Liver (tissue), 9 donors: ENCODE results near the gene SV2B. TPM values are rescaled to one million over a fixed set of nuclear protein-coding genes. Genes with fewer than 3 reads are reported as not detected.

ENCODE experiments used
- DNase-seq: peaks from one replicate; pipeline ENCODE4 v3.0.0-alpha.2; 2017; ENCODE audit warnings: low spot score
- H3K27ac ChIP-seq, 2 donors: one replicate each; pipeline ENCODE4 v1.7.0; 2013; ENCODE audit warnings: inconsistent platforms in 2 of 2, low read length in 2 of 2, control low read depth in 1 of 2, low read depth in 1 of 2, mild to moderate bottlenecking in 1 of 2
- H3K27me3 ChIP-seq, 4 donors: one replicate each; pipeline versions ENCODE4 v1.6.1 to v1.7.0; 2013; ENCODE audit warnings: low read length in 3 of 4, inconsistent platforms in 1 of 4, mild to moderate bottlenecking in 1 of 4, moderate library complexity in 1 of 4; ENCODE audit not compliant: control insufficient read depth in 4 of 4, insufficient read depth in 4 of 4
- H3K36me3 ChIP-seq, 4 donors: one replicate each; pipeline versions ENCODE4 v1.6.1 to v1.7.0; 2013; ENCODE audit warnings: low read length in 3 of 4, mild to moderate bottlenecking in 3 of 4, low read depth in 1 of 4, moderate library complexity in 1 of 4; ENCODE audit not compliant: control insufficient read depth in 4 of 4, insufficient read depth in 3 of 4
- H3K4me1 ChIP-seq, 4 donors: one replicate each; pipeline versions ENCODE4 v1.6.1 to v1.7.0; 2013; ENCODE audit warnings: low read length in 3 of 4, mild to moderate bottlenecking in 3 of 4, moderate library complexity in 1 of 4; ENCODE audit not compliant: control insufficient read depth in 4 of 4, insufficient read depth in 4 of 4
- H3K4me3 ChIP-seq, 3 donors: one replicate each; pipeline versions ENCODE4 v1.6.1 to v1.7.0; 2013; ENCODE audit warnings: low read length in 3 of 3, control low read depth in 1 of 3, low read depth in 1 of 3, mild to moderate bottlenecking in 1 of 3
- H3K9ac ChIP-seq, 2 donors: one replicate each; pipeline ENCODE4 v1.7.0; 2013; ENCODE audit warnings: low read length in 2 of 2, mild to moderate bottlenecking in 2 of 2, moderate library complexity in 2 of 2, control low read depth in 1 of 2, low read depth in 1 of 2
- H3K9me3 ChIP-seq, 4 donors: one replicate each; pipeline versions ENCODE4 v1.6.1 to v1.7.0; 2013; ENCODE audit warnings: low read length in 3 of 4; ENCODE audit not compliant: control insufficient read depth in 4 of 4
- EGR1 ChIP-seq, 2 donors: IDR thresholded peaks; 2 replicates each; pipeline ENCODE4 v1.6.1; 2016 to 2018; ENCODE audit warnings: antibody characterized with exemption in 2 of 2, low read depth in 2 of 2
- FOXA1 ChIP-seq: IDR thresholded peaks from 2 replicates; pipeline ENCODE4 v1.6.1; 2016; ENCODE audit warnings: antibody characterized with exemption
- FOXA2 ChIP-seq: IDR thresholded peaks from 2 replicates; pipeline ENCODE4 v1.6.1; 2016; ENCODE audit warnings: antibody characterized with exemption
- GABPA ChIP-seq, 2 donors: IDR thresholded peaks in 1 of 2; conservative IDR thresholded peaks in 1 of 2; 2 replicates each; pipeline ENCODE4 v1.6.1; 2016; ENCODE audit warnings: antibody characterized with exemption in 2 of 2, mild to moderate bottlenecking in 1 of 2, moderate library complexity in 1 of 2
- HNF4A ChIP-seq, 2 donors: conservative IDR thresholded peaks; 2 replicates each; pipeline ENCODE4 v1.6.1; 2016; ENCODE audit warnings: antibody characterized with exemption in 2 of 2, mild to moderate bottlenecking in 2 of 2
- HNF4G ChIP-seq: IDR thresholded peaks from 2 replicates; pipeline ENCODE4 v1.6.1; 2016; ENCODE audit warnings: antibody characterized with exemption
- JUND ChIP-seq, 2 donors: IDR thresholded peaks; 2 replicates each; pipeline ENCODE4 v1.6.1; 2016; ENCODE audit warnings: antibody characterized with exemption in 2 of 2
- NR2F2 ChIP-seq: IDR thresholded peaks from 2 replicates; pipeline ENCODE4 v1.6.1; 2016; ENCODE audit warnings: antibody characterized with exemption
- RAD21 ChIP-seq, 2 donors: IDR thresholded peaks; 2 replicates each; pipeline ENCODE4 v1.6.1; 2016; ENCODE audit warnings: antibody characterized with exemption in 2 of 2, mild to moderate bottlenecking in 2 of 2
- RXRA ChIP-seq, 2 donors: IDR thresholded peaks; 2 replicates each; pipeline ENCODE4 v1.6.1; 2017 to 2018; ENCODE audit warnings: antibody characterized with exemption in 2 of 2, mild to moderate bottlenecking in 1 of 2
- SP1 ChIP-seq: IDR thresholded peaks from 2 replicates; pipeline ENCODE4 v1.6.1; 2018; ENCODE audit warnings: antibody characterized with exemption, mild to moderate bottlenecking
- YY1 ChIP-seq: IDR thresholded peaks from 2 replicates; pipeline ENCODE4 v1.6.1; 2016; ENCODE audit warnings: antibody characterized with exemption, mild to moderate bottlenecking
- WGBS: extraction: QIAGEN DNeasy Blood & Tissue Kit; methylation state at CpG from one replicate; pipeline ENCODE4 v1.1.7; 2013; 5-methylcytosine and 5-hydroxymethylcytosine counted together
- polyA plus RNA-seq, 2 donors: library from polyadenylated mRNA; stranded (reverse) in 1 of 2; unstranded in 1 of 2; fragments of 200-250 nt in 1 of 2; fragments of >200 nt in 1 of 2; fragmentation: Nextera tagmentation in 1 of 2; extraction: Ambion mirVana in 1 of 2; gene quantifications; one replicate each; pipeline versions ENCODE4 v1.2.1 to v1.2.3, GENCODE V29; 2013 to 2015
- total RNA-seq, 2 donors: library from RNA; depleted of rRNA; stranded (reverse); fragments of >200 nt; gene quantifications; one replicate each; pipeline ENCODE4 v1.2.3, GENCODE V29; 2014
- TF ChIP-seq, protein P1 (sequence below): IDR thresholded peaks from 2 replicates; pipeline ENCODE4 v1.6.1; 2016; ENCODE audit warnings: antibody characterized with exemption, mild to moderate bottlenecking
- TF ChIP-seq, protein P2 (sequence below): fragments of 150-350 bp; IDR thresholded peaks from 2 replicates; pipeline ENCODE4 v1.5.1; 2017; ENCODE audit warnings: improper control_type of control experiment, low read depth, low read length; ENCODE audit not compliant: missing input control
- TF ChIP-seq, protein P3 (sequence below): IDR thresholded peaks from 2 replicates; pipeline ENCODE4 v1.6.1; 2016; ENCODE audit warnings: antibody characterized with exemption
- TF ChIP-seq, protein P4 (sequence below): IDR thresholded peaks from 2 replicates; pipeline ENCODE4 v1.6.1; 2016; ENCODE audit warnings: antibody characterized with exemption
- donor health status: healthy.
- donor health status: healthy.
- donor health status: healthy.
- donor health status: healthy.
- donor health status: healthy.

The SV2B gene
- total and polyA plus RNA-seq, 4 donors, result 0.08 to 0.16 (median 0.09) TPM; not detected in 1

DNA sequence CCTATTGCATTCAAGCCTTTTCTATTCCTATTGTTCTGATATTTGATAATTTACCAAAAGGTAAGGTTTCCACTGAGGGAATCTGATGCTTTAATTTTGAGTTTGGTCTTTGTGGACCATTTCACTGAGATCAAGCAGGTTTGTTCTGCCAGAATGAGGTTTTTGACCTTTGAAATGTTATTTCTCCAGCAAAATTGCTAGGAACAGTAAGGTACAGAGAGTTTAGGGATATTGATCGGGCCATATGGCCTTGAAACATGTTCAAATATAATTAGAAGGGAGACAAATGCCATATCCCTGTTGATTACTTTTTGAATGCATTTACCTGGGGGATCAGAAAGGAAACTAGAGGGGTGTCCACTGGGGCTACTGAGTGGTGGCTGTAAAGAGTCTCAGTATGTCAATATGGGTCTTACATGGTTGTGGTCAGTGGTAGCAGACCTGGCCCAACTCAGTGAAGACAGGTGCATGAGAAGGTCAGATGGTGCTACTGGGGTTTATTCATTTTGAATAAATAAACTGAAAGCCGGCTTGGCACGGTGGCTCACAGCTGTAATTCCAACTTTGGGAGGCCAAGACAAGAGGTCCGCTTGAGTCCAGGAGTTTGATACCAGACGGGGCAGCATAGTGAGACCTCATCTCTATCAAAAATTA, 100.2 kb downstream of the SV2B start:
- H3K9ac ChIP-seq, result no peak overlapping the region
- H3K4me1 ChIP-seq, result peaks cover 3 to 6% (median 5%) of the 10 kb centered on the region in 4 donors
- no peaks in the 10 kb centered on the region for H3K36me3 ChIP-seq
- 61% methylated on average over 5 of the region's 5 CpGs for WGBS
- no peak for DNase-seq
- H3K4me3 ChIP-seq, result no peak overlapping the region
- H3K9me3 ChIP-seq, result no peaks in the 10 kb centered on the region
- no peaks in the 10 kb centered on the region for H3K27me3 ChIP-seq
- H3K27ac ChIP-seq, result no peak overlapping the region
- TF ChIP-seq, protein P1, sequence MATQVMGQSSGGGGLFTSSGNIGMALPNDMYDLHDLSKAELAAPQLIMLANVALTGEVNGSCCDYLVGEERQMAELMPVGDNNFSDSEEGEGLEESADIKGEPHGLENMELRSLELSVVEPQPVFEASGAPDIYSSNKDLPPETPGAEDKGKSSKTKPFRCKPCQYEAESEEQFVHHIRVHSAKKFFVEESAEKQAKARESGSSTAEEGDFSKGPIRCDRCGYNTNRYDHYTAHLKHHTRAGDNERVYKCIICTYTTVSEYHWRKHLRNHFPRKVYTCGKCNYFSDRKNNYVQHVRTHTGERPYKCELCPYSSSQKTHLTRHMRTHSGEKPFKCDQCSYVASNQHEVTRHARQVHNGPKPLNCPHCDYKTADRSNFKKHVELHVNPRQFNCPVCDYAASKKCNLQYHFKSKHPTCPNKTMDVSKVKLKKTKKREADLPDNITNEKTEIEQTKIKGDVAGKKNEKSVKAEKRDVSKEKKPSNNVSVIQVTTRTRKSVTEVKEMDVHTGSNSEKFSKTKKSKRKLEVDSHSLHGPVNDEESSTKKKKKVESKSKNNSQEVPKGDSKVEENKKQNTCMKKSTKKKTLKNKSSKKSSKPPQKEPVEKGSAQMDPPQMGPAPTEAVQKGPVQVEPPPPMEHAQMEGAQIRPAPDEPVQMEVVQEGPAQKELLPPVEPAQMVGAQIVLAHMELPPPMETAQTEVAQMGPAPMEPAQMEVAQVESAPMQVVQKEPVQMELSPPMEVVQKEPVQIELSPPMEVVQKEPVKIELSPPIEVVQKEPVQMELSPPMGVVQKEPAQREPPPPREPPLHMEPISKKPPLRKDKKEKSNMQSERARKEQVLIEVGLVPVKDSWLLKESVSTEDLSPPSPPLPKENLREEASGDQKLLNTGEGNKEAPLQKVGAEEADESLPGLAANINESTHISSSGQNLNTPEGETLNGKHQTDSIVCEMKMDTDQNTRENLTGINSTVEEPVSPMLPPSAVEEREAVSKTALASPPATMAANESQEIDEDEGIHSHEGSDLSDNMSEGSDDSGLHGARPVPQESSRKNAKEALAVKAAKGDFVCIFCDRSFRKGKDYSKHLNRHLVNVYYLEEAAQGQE, result peak; percentile 15
- TF ChIP-seq HNF4G, result no peak
- TF ChIP-seq GABPA (IDR thresholded peaks at IDR 0.05 in 1 of 2, conservative IDR thresholded peaks at IDR 0.05 in 1 of 2), result no peak
- TF ChIP-seq HNF4A (conservative IDR thresholded peaks at IDR 0.05), result peak; percentile 43 to 66
- TF ChIP-seq, protein P2, sequence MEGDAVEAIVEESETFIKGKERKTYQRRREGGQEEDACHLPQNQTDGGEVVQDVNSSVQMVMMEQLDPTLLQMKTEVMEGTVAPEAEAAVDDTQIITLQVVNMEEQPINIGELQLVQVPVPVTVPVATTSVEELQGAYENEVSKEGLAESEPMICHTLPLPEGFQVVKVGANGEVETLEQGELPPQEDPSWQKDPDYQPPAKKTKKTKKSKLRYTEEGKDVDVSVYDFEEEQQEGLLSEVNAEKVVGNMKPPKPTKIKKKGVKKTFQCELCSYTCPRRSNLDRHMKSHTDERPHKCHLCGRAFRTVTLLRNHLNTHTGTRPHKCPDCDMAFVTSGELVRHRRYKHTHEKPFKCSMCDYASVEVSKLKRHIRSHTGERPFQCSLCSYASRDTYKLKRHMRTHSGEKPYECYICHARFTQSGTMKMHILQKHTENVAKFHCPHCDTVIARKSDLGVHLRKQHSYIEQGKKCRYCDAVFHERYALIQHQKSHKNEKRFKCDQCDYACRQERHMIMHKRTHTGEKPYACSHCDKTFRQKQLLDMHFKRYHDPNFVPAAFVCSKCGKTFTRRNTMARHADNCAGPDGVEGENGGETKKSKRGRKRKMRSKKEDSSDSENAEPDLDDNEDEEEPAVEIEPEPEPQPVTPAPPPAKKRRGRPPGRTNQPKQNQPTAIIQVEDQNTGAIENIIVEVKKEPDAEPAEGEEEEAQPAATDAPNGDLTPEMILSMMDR, result no peak
- peak; percentile 80 to 86 for TF ChIP-seq RXRA (IDR thresholded peaks at IDR 0.05)
- TF ChIP-seq, protein P3, sequence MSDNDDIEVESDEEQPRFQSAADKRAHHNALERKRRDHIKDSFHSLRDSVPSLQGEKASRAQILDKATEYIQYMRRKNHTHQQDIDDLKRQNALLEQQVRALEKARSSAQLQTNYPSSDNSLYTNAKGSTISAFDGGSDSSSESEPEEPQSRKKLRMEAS, result no peak
- peak in 1 of 2 donors; percentile 18 for TF ChIP-seq JUND (IDR thresholded peaks at IDR 0.05)

DNA sequence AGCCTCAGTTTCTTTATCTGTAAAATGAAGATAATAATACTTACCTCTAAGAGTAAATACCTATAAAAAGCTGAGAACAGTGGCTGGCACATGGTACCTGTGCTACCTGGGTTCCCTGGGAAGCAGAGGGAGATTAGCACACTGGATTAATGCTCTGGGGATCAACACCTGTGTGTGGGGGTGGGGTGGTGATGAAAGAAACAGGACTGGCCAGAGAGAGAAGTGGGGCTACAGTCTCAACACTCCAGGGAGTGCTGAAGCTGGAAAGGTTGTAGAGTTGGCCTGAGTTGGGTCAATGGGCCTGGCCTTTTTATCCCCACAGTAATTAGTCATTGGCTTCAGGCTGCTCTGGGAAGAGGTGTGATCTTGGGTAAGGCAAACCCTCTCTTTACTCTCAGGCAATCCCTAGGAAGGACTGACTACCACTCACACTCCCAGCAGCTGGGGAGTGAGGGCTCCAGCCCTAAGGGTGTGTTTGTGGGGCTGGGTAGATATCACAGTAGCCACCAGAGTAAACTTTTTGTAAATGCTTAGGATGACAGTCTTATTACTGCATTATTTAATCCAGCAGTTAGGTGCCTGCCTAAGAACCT, 102.5 kb downstream of the SV2B start:
- H3K4me3 ChIP-seq, result no peak overlapping the region
- no peaks in the 10 kb centered on the region for H3K9me3 ChIP-seq
- H3K9ac ChIP-seq, result no peak overlapping the region
- H3K4me1 ChIP-seq, result peaks cover 3 to 6% (median 5%) of the 10 kb centered on the region in 4 donors
- H3K36me3 ChIP-seq, result no peaks in the 10 kb centered on the region
- no peaks in the 10 kb centered on the region for H3K27me3 ChIP-seq
- DNase-seq, result no peak
- no peak overlapping the region for H3K27ac ChIP-seq
- TF ChIP-seq HNF4G, result no peak
- no peak for TF ChIP-seq JUND (IDR thresholded peaks at IDR 0.05)
- no peak for TF ChIP-seq FOXA1
- no peak for TF ChIP-seq SP1
- TF ChIP-seq HNF4A (conservative IDR thresholded peaks at IDR 0.05), result no peak
- TF ChIP-seq, protein P2, result no peak
- TF ChIP-seq EGR1 (IDR thresholded peaks at IDR 0.05; ENCODE audit: low read depth in 2 of 2), result no peak
- TF ChIP-seq RAD21 (IDR thresholded peaks at IDR 0.05), result no peak
- TF ChIP-seq, protein P1, result no peak
- TF ChIP-seq, protein P4, sequence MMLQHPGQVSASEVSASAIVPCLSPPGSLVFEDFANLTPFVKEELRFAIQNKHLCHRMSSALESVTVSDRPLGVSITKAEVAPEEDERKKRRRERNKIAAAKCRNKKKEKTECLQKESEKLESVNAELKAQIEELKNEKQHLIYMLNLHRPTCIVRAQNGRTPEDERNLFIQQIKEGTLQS, result no peak
- no peak for TF ChIP-seq FOXA2
- no peak for TF ChIP-seq GABPA (IDR thresholded peaks at IDR 0.05 in 1 of 2, conservative IDR thresholded peaks at IDR 0.05 in 1 of 2)
- no peak for TF ChIP-seq NR2F2
- TF ChIP-seq RXRA (IDR thresholded peaks at IDR 0.05), result no peak
- TF ChIP-seq YY1, result no peak
